ENCODE results near the gene RHEB. TPM values are rescaled to one million over a fixed set of nuclear protein-coding genes. Genes with fewer than 3 reads are reported as not detected.

Gene RHEB
- total RNA-seq, 4 donors from 2014 or later = 37.1 to 82.6 (median 54.4) TPM

GRCh38 chr7:151508991-151509390, 10.7 kb downstream of the RHEB start:
- peaks cover 6 to 93% (median 50%) of the 10 kb centered on the region in 3 donors for H3K4me1 ChIP-seq

GRCh38 chr7:151507806-151508205, 11.9 kb downstream of the RHEB start:
- 73 to 78% methylated on average over 2 of the region's 2 CpGs for WGBS, 2 donors
- H3K27me3 ChIP-seq = no peaks in the 10 kb centered on the region

More at GRCh38 chr7:151508991-151509390, 10.7 kb downstream of the RHEB start:
- no peak for TF ChIP-seq CTCF (IDR thresholded peaks at IDR 0.05)
- no peak for TF ChIP-seq POLR2A (IDR thresholded peaks at IDR 0.05)
- no peaks in the 10 kb centered on the region for H3K27me3 ChIP-seq
- peaks cover 0 to 5% (median 0%) of the 10 kb centered on the region in 3 donors for H3K36me3 ChIP-seq
- no peak for DNase-seq
- no peak overlapping the region for H3K4me3 ChIP-seq
- WGBS, 2 donors = 88 to 89% methylated on average over 4 to 6 of the region's 6 CpGs
- peak overlapping the region in 3 of 4 donors; percentile 15 to 42 (median 19) for H3K27ac ChIP-seq
- intact Hi-C loops (cut with DNase I) = no loop called here
- no peaks in the 10 kb centered on the region for H3K9me3 ChIP-seq

GRCh38 chr7:151506901-151507382, 12.8 kb downstream of the RHEB start:
- no peak for DNase-seq
- Histone ChIP-seq H3K4me1 (peaks cover 6 to 88% (median 44%) of the 10 kb centered on the region in 3 donors), H3K27ac (peak overlapping the region in 3 of 4 donors; percentile 24 to 68 (median 47)), H3K27me3 (no peaks in the 10 kb centered on the region), H3K9me3 (no peaks in the 10 kb centered on the region), H3K36me3 (peaks cover 0 to 5% (median 0%) of the 10 kb centered on the region in 3 donors), H3K4me3 (no peak overlapping the region)
- intact Hi-C loops (cut with DNase I) = no loop called here
- 34 to 44% methylated on average over 5 of the region's 5 CpGs for WGBS, 2 donors
- TF ChIP-seq POLR2A (IDR thresholded peaks at IDR 0.05) (no peak), CTCF (IDR thresholded peaks at IDR 0.05) (peak in 1 of 6 experiments; percentile 20)

More at GRCh38 chr7:151507806-151508205, 11.9 kb downstream of the RHEB start:
- intact Hi-C loops (cut with DNase I) = no loop called here
- no peak for TF ChIP-seq CTCF (IDR thresholded peaks at IDR 0.05)
- no peak for TF ChIP-seq POLR2A (IDR thresholded peaks at IDR 0.05)
- no peak overlapping the region for H3K4me3 ChIP-seq
- H3K36me3 ChIP-seq = peaks cover 0 to 5% (median 0%) of the 10 kb centered on the region in 3 donors
- H3K27ac ChIP-seq = peak overlapping the region in 2 of 4 donors; percentile 24 to 68
- H3K4me1 ChIP-seq = peaks cover 6 to 94% (median 52%) of the 10 kb centered on the region in 3 donors
- DNase-seq = no peak
- H3K9me3 ChIP-seq = no peaks in the 10 kb centered on the region

GRCh38 chr7:151505836-151506468, 13.7 kb downstream of the RHEB start:
- TF ChIP-seq CTCF (IDR thresholded peaks at IDR 0.05) (no peak), POLR2A (IDR thresholded peaks at IDR 0.05) (no peak)
- WGBS, 2 donors = 52 to 55% methylated on average over 4 of the region's 4 CpGs
- H3K4me1 ChIP-seq = peaks cover 6 to 78% (median 38%) of the 10 kb centered on the region in 3 donors
- intact Hi-C loops (cut with DNase I) = no loop called here
- H3K9me3 ChIP-seq = no peaks in the 10 kb centered on the region
- H3K27ac ChIP-seq = peak overlapping the region in 3 of 4 donors; percentile 44 to 68 (median 47)
- no peak for DNase-seq
- H3K36me3 ChIP-seq = peaks cover 0 to 5% (median 0%) of the 10 kb centered on the region in 3 donors
- H3K4me3 ChIP-seq = no peak overlapping the region
- no peaks in the 10 kb centered on the region for H3K27me3 ChIP-seq

- intact Hi-C loops (cut with DNase I) = no loop called here
- no peak for DNase-seq
- 61 to 78% methylated on average over 2 of the region's 2 CpGs for WGBS, 2 donors
- no peaks in the 10 kb centered on the region for H3K9me3 ChIP-seq
- TF ChIP-seq CTCF (IDR thresholded peaks at IDR 0.05) = no peak
- TF ChIP-seq POLR2A (IDR thresholded peaks at IDR 0.05) = no peak
- H3K27ac ChIP-seq = peak overlapping the region; percentile 41 to 68 (median 50)
- no peaks in the 10 kb centered on the region for H3K27me3 ChIP-seq
- peaks cover 0 to 5% (median 0%) of the 10 kb centered on the region in 3 donors for H3K36me3 ChIP-seq
- H3K4me1 ChIP-seq = peaks cover 6 to 75% (median 38%) of the 10 kb centered on the region in 3 donors
- no peak overlapping the region for H3K4me3 ChIP-seq
These were observed 14.3 kb downstream of the RHEB start for GRCh38 chr7:151505433-151505832.

Data from esophagus squamous epithelium (tissue), 5 donors.